SJSA1 (cell line): Measurements from ENCODE around the gene CDC42. TPM values are rescaled to one million over a fixed set of nuclear protein-coding genes. Genes with fewer than 3 reads are reported as not detected.

ENCODE experiments used
- DNase-seq, 2 experiments: peaks; one replicate each; pipeline ENCODE4 v3.0.0-alpha.2; 2015 to 2020; ENCODE audit warnings: low spot score in 2 of 2, low read depth in 1 of 2
- H3K27ac ChIP-seq: fragments of 250-450 bp; sonication (Bioruptor Pico); 2 replicates; pipeline ENCODE4 v1.5.1; 2020; ENCODE audit warnings: mild to moderate bottlenecking, moderate library complexity
- H3K27me3 ChIP-seq: fragments of 250-450 bp; sonication (Bioruptor Pico); replicated peaks from 2 replicates; pipeline ENCODE4 v1.5.1; 2020; ENCODE audit warnings: mild to moderate bottlenecking, moderate library complexity
- H3K36me3 ChIP-seq: fragments of 250-450 bp; sonication (Bioruptor Pico); 2 replicates; pipeline ENCODE4 v1.5.1; 2020; ENCODE audit warnings: mild to moderate bottlenecking
- H3K4me1 ChIP-seq: fragments of 250-450 bp; sonication (Bioruptor Pico); replicated peaks from 2 replicates; pipeline ENCODE4 v1.6.1; 2021; ENCODE audit warnings: mild to moderate bottlenecking
- H3K4me3 ChIP-seq: fragments of 250-450 bp; sonication (Bioruptor Pico); 2 replicates; pipeline ENCODE4 v1.5.1; 2020; ENCODE audit warnings: mild to moderate bottlenecking
- H3K9me3 ChIP-seq: fragments of 250-450 bp; sonication (Bioruptor Pico); replicated peaks from 2 replicates; pipeline ENCODE4 v1.5.1; 2020; ENCODE audit warnings: mild to moderate bottlenecking
- total RNA-seq: library from RNA; depleted of rRNA; stranded (reverse); fragments of >200 nt; shearing (Covaris generic); gene quantifications from 2 replicates; pipeline ENCODE4 v1.2.3, GENCODE V29; 2014

Gene CDC42
- total RNA-seq, 1 experiment from 2014 or later = 448 TPM

DNA sequence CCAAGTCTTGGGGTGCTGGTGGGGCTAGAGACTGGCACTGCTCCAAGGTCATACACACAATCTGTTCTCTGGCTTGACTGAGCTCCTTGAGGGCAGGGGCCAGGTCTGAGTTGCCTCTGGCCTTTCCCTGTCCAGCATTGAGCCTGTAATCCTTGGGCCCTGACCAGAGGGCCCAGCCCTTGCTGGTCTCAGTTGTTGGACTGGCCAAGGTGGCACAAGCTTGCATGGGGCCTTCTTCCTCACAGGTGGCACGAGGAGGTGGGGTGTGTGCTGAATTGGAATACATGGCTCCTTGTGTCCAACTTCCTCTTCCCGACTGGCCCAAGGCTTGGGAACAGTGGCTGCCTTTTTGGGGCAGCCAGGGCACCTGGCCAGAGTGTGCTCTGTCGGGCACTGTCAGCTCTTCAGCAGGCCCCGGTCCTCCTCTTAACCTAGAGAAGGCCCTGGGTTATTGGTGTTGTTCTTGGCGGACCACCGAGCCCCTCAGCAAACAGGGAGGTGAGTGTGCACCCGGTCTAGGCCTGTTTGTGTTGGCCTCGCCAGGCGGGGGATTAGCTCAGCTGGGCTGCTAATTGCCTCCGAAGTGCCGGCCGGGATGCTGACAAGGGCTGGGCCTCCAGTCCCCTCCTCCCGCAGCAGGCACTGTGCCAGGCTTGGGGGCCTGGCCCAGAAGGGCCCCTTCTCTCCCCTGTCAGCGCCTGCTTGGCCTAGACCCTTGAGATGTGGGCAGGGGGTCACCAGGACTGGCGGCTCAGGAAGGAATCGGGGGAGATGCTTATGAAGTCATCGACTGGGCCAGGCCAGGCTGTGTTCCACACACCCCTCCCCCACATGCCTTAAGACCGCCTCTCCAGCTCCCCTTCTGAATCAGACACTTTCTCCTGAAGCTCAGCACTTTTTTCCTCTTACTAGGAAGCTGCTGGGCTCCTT lies 61.8 kb downstream of the CDC42 start:
- no peak for DNase-seq
- Histone ChIP-seq H3K27me3 (no peaks in the 10 kb centered on the region), H3K27ac (no peak overlapping the region), H3K4me1 (no peaks in the 10 kb centered on the region), H3K4me3 (no peak overlapping the region), H3K36me3 (peaks cover 89% of the 10 kb centered on the region), H3K9me3 (no peaks in the 10 kb centered on the region)

DNA sequence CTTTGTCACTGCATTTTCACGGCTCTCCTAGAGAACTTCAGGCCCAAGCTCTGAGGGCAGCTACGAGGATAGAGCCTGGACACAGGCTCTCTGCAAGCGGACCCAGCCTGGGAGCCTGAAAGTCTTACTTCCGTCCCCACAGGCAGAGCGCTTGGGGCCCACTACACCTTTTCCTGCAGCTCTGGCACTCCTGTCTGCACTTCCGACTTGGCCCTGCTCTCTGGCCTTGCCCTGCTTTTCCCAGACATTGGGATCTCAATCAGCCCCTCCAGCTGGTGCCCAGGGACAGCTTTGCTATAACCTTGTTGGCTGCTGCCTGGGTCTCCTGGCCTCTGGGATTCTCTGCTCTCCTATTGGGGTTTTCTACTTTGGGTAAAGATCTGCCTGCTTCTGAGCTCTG lies 62.8 kb downstream of the CDC42 start:
- Histone ChIP-seq H3K9me3 (no peaks in the 10 kb centered on the region), H3K4me3 (no peak overlapping the region), H3K36me3 (peaks cover 94% of the 10 kb centered on the region), H3K4me1 (no peaks in the 10 kb centered on the region), H3K27me3 (no peaks in the 10 kb centered on the region), H3K27ac (no peak overlapping the region)
- no peak for DNase-seq

DNA sequence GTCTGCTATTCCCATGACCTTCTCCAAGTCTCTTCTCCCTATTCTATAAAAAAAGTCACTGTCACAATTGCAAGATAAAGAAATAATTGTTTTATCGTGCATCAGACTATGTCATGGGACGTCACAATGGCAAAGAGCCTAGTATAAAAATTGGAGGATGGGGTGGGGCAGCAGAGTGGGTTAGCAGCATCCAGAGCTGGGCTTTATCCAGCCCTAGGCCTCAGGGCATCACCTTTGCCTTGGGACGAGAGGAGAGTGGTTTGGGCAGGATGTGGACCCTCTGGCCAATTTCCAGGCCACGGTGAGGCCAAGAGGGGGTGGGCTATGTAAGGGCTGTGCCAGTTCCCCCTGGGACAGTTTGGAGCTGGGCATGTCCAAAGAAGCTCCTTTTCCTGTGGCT lies 64.7 kb downstream of the CDC42 start:
- H3K4me1 ChIP-seq = no peaks in the 10 kb centered on the region
- no peaks in the 10 kb centered on the region for H3K27me3 ChIP-seq
- H3K4me3 ChIP-seq = no peak overlapping the region
- H3K36me3 ChIP-seq = peaks cover 90% of the 10 kb centered on the region
- no peak overlapping the region for H3K27ac ChIP-seq
- no peak for DNase-seq
- no peaks in the 10 kb centered on the region for H3K9me3 ChIP-seq

DNA sequence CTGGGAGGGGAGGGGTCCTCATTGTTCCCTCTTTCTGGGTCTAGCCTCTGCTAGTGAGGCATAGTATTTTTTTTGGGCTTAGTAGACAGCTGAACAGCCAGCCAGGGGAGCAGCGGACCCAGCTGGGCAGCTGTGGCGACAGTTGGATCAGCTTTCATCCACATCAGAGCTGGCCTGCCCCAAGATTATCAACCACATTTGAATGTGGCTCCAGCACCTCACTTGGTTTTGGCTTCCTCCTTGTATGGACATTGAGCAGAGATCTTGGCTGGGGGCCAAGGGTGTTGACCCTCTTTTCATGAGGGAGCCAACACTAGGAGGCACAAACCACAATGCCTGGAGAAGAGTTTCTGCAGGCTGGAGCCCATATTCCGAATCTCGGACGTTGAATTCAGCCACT lies 65.3 kb downstream of the CDC42 start:
- no peaks in the 10 kb centered on the region for H3K4me1 ChIP-seq
- no peak overlapping the region for H3K27ac ChIP-seq
- peaks cover 84% of the 10 kb centered on the region for H3K36me3 ChIP-seq
- no peaks in the 10 kb centered on the region for H3K9me3 ChIP-seq
- H3K4me3 ChIP-seq = no peak overlapping the region
- H3K27me3 ChIP-seq = no peaks in the 10 kb centered on the region
- DNase-seq = no peak

DNA sequence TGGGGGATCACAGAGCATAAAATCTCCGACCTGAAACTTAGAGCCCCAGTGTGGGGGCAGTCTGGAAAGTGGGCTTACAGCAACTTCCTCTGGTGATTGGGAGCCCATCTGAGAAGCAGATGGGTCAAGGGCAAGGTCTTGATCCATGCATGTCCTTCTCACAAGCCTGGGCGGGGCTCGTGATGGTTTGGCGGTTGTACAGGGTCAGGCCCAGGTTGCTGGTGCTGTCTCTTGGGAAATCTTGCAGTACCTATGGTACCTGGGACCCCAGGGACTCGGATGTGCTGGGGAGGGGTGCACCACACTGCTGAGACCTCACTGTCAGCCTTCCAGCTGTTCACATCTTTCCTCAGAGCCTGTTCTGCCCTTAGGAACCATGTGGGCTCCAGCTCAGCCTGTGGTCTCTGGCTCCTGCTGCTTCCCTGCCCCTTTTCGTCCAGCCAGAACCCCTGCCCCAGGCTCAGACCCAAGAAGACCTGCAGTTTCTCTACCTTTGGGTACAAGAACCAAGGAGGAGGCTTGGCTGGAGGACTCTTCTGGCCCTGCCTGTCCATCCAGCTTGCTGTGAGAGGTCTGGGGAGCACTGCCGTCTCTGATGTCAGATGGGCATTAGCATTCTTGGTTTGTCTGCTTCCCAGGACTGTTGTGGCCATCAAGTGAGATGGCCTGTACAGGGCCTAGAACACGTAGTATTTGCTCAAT lies 65.9 kb downstream of the CDC42 start:
- DNase-seq = no peak
- H3K27me3 ChIP-seq = no peaks in the 10 kb centered on the region
- H3K4me3 ChIP-seq = no peak overlapping the region
- no peaks in the 10 kb centered on the region for H3K4me1 ChIP-seq
- H3K36me3 ChIP-seq = peaks cover 80% of the 10 kb centered on the region
- no peaks in the 10 kb centered on the region for H3K9me3 ChIP-seq
- H3K27ac ChIP-seq = no peak overlapping the region

DNA sequence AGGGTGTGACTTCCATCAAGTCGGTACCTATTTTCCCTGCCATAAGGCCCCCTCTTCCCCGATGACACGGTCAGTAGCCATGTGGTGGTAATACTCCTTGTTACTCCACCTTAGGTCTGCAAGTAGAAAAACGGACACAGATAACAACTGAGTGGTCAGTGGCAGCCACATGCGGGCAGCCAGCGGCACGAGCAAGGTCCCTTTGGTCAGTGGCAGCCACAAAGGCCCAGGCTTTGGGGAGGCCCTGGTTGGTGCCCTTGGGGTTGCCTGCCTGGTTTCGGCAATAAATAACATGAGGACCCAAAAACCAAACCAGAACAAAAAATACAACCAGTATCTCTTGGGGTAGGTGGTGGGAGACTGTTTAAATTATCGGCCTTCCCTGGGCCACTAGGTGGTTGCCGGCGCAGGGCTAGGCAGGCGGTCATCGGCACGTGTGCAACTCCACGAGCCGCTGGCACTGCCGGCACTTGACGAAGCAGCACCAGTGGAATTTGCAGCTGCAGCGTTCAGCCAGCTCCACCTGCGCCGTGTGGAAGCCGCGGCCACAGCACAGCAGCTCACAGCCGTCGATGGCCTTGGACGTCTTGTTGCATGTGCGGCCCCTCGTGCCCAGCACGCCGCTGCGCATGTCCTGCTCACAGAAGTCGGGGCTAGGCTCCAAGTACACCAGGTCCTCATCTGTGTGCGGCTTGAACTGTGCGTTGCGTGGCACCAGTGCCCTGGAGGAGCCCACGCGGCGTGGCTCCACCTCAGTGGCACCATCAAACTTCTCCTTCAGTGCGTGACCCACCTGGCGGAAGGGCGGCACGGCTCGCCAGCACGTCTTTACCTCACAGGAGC lies 67.3 kb downstream of the CDC42 start:
- H3K4me1 ChIP-seq = no peaks in the 10 kb centered on the region
- no peak overlapping the region for H3K27ac ChIP-seq
- H3K27me3 ChIP-seq = no peaks in the 10 kb centered on the region
- H3K9me3 ChIP-seq = no peaks in the 10 kb centered on the region
- DNase-seq = no peak
- H3K4me3 ChIP-seq = no peak overlapping the region
- peaks cover 71% of the 10 kb centered on the region for H3K36me3 ChIP-seq

DNA sequence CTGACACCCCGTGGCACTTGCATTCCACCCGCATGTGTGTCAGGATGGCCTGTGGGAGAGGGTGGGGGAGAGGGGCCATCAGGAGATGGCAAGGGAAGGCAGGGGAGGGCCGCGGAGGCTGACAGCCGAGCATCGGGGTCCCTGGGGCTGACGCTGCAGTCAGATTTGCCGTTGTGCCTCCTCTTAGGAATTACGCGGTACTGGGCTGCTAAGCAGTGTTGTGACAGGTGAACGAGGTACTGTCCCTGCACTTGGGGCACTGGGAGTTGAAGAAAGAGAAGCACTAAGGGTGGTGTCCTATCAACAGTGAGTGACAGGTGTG lies 67.9 kb downstream of the CDC42 start:
- Histone ChIP-seq H3K27ac (no peak overlapping the region), H3K4me3 (no peak overlapping the region), H3K4me1 (no peaks in the 10 kb centered on the region), H3K27me3 (no peaks in the 10 kb centered on the region), H3K36me3 (peaks cover 66% of the 10 kb centered on the region), H3K9me3 (no peaks in the 10 kb centered on the region)
- no peak for DNase-seq

DNA sequence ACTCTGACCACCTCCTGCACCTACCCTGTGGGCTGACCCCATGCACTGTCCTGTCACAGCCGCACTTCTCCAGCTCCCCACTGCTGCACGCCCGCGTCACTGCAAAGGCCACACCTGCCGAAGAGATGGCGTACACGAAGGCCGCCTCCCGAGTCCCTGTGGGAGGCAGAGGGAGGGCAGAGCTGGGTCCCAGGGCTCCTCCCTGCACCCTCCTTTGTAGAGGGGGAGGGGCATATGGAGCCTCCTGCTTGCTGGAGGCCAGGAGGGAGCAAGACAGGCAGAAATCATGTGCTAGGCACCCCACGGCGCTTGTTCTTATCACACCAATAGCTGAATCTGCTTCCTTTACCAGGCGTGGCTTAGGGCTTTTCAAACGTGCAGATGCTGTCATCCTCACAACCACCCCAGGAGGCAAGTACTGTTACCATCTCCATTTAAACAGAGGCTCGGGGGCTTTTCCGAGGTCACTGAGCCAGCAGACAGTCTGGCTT lies 69.0 kb downstream of the CDC42 start:
- no peaks in the 10 kb centered on the region for H3K9me3 ChIP-seq
- no peak for DNase-seq
- no peaks in the 10 kb centered on the region for H3K4me1 ChIP-seq
- H3K27me3 ChIP-seq = no peaks in the 10 kb centered on the region
- no peak overlapping the region for H3K27ac ChIP-seq
- no peak overlapping the region for H3K4me3 ChIP-seq
- H3K36me3 ChIP-seq = peaks cover 58% of the 10 kb centered on the region

DNA sequence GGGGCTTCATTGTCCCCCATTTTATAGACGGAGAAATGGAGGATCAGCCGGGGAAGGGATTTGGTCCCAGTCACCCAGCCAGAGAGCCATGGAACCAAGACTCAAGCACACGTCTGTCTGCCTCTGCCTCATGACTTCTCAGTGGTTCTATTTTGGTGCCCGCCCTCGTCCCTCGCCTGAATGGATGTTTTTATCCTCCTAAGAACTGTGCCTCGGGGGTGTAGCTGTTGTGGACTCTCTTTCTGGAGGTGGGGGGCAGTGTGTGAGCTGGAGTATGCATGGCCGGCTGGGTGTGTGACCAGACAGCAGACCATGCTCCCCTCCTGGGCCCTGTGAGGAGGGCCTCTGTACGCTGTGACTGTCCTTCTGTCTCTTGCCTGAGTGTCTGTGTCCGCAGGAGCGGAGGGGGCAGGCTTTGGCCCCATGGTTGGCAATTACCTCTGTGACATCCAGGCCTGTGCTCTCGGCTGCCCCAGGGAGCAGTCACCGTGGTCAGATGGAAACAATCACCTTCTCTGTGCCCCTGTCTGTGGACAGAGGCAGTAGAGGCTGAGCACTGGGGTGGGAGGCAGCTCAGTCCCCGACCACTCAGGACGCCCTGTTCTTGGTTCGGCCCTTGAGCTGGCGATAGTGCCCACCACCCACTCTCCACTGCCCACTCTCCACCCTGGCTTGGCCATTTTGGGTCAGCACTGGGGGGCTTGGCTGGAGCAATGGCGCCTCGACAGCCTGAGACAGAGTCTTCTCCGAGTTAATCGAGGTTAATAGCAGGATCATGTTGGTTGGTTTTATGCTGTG lies 70.0 kb downstream of the CDC42 start:
- Histone ChIP-seq H3K4me1 (no peaks in the 10 kb centered on the region), H3K27me3 (no peaks in the 10 kb centered on the region), H3K4me3 (no peak overlapping the region), H3K36me3 (peaks cover 48% of the 10 kb centered on the region), H3K9me3 (no peaks in the 10 kb centered on the region), H3K27ac (no peak overlapping the region)
- no peak for DNase-seq

DNA sequence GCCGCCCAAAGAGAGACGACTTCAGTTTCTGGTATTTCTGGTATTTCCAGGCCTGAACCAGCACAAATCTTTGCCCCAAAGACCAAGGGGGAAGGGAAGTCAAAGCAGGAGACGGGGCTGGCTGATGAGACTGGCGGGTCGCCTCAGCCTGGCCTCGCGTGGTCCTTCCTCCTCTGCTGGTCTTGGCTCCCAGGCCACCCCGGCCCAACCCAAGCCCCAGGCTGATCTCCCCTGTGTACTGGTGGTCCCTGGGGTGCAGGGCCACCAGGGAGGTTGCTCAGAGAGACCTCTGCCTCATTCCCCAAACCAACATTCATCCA lies 70.5 kb downstream of the CDC42 start:
- no peaks in the 10 kb centered on the region for H3K9me3 ChIP-seq
- H3K4me1 ChIP-seq = no peaks in the 10 kb centered on the region
- no peaks in the 10 kb centered on the region for H3K27me3 ChIP-seq
- no peak overlapping the region for H3K4me3 ChIP-seq
- peaks cover 42% of the 10 kb centered on the region for H3K36me3 ChIP-seq
- no peak overlapping the region for H3K27ac ChIP-seq
- DNase-seq = no peak

DNA sequence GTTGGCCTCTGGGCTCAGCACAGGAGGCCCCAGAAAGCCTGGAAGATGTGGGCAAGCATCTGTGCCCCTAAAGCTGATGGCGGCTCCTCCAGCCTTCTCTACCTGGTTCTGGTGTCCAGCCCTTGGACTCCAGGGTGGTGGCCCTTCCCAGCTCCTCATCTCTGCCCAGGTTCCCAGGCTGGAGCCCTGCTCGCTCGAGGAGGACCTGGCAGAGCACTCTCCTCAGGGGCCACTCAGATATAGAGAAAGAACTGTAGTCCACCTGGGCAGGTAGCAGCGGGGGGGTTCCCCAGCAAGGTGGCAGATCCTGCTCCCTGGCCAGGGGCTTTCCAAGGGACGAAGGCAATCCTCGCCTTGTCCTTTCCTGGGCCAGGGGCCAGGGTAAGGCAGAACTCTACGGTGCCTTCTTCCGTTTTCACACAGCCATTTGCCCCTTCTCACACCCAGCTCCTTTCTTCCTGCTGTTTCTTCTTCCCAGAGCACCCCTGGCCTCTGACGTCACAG lies 71.4 kb downstream of the CDC42 start:
- peaks cover 33% of the 10 kb centered on the region for H3K36me3 ChIP-seq
- H3K4me3 ChIP-seq = no peak overlapping the region
- no peaks in the 10 kb centered on the region for H3K4me1 ChIP-seq
- H3K27ac ChIP-seq = no peak overlapping the region
- DNase-seq = no peak
- no peaks in the 10 kb centered on the region for H3K27me3 ChIP-seq
- no peaks in the 10 kb centered on the region for H3K9me3 ChIP-seq

DNA sequence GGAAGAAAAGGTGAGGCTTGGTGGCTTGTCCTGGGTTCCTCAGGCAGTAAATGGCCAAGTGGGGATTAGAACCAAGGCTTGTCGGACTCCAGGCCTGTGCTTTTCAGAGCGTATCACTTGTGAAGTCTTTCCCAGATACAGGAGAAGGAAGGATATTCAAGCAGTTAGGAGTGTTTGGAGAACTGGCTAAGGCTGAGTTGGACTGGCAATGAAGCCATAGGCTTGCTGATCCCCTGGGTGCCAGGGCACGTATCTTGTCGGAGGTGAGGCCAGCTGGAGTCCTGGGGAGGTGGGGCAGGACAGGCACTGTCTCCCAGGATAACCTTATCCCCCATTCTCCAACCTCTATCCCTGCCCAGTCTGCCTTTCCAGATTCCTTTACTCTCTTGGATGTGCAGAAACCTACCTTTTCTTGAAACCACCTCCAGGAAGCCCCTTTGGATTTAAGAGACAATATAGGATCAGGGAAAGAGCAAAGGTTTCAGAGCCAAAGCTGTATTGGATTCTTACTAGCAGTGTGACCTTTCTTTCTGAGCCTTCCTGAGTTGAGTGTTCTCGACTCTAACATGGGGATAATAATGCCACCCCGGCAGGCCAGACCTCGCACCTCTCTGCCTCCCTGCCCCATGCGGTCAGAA lies 72.2 kb downstream of the CDC42 start:
- Histone ChIP-seq H3K4me3 (no peak overlapping the region), H3K27ac (no peak overlapping the region), H3K4me1 (no peaks in the 10 kb centered on the region), H3K27me3 (no peaks in the 10 kb centered on the region), H3K36me3 (peaks cover 25% of the 10 kb centered on the region), H3K9me3 (no peaks in the 10 kb centered on the region)
- no peak for DNase-seq

DNA sequence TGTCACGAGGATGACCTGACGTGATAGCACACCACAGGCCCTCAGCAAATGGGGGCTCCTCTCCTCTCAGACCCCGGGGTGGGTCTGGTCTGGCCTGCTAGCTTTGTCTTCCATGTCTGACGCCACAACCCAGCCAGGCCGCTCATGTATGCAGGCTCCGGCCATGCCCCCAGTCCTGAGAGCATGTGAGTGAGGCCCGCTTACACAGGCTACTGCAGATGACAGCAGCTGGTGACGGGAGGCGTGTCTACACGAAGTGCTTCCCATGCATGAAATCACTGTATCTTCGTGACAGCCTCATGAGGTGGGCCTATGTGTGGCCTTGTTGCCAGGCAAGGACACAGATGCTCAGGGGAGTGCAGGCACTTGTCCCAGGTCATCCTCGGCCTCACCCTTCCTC lies 74.0 kb downstream of the CDC42 start:
- no peak overlapping the region for H3K27ac ChIP-seq
- no peaks in the 10 kb centered on the region for H3K4me1 ChIP-seq
- no peak overlapping the region for H3K4me3 ChIP-seq
- H3K27me3 ChIP-seq = no peaks in the 10 kb centered on the region
- DNase-seq = peak in 1 of 2 experiments; percentile 21
- peaks cover 7% of the 10 kb centered on the region; the same call in 1 of the 2 replicates for H3K36me3 ChIP-seq
- H3K9me3 ChIP-seq = no peaks in the 10 kb centered on the region
